OCI-LY7 (cell line): ENCODE results near the gene FHOD3.

ENCODE experiments used
- CTCF ChIP-seq: fragments of 200-600 bp; sonication (generic); conservative IDR thresholded peaks from 2 replicates; pipeline ENCODE4 v1.5.1; 2014; ENCODE audit warnings: mild to moderate bottlenecking, antibody characterized with exemption, low read length, moderate library complexity, mixed read lengths
- EZH2phosphoT487 ChIP-seq: fragments of 200-600 bp; sonication (generic); IDR thresholded peaks from 2 replicates; pipeline ENCODE4 v1.6.1; 2018; ENCODE audit warnings: low read depth, borderline replicate concordance, mild to moderate bottlenecking, mixed run types, antibody characterized with exemption, low read length, moderate library complexity, mixed read lengths

- TF ChIP-seq CTCF (no peak), EZH2phosphoT487 (no peak)
Observed at GRCh38 chr18:36481201-36481657, 183.7 kb downstream of the FHOD3 start.
